ENCODE results near the gene CD58.

- TF ChIP-seq CTCF (IDR thresholded peaks at IDR 0.05; ENCODE audit: insufficient read depth, low read length, poor library complexity, severe bottlenecking) (no peak), EZH2phosphoT487 (conservative IDR thresholded peaks at IDR 0.05; ENCODE audit: low read length) (no peak)
These were observed 15.9 kb upstream of the CD58 start for GRCh38 chr1:116586741-116587143.
